HL-60 (cell line): ENCODE data around the gene RPS6KA4.

ENCODE experiments used
- POLR2AphosphoS5 ChIP-seq: IDR thresholded peaks from 2 replicates; pipeline ENCODE4 v1.6.1; 2012; ENCODE audit warnings: low read depth
- REST ChIP-seq: IDR thresholded peaks from 2 replicates; pipeline ENCODE4 v1.6.1; 2012; ENCODE audit warnings: low read depth; ENCODE audit not compliant: insufficient replicate concordance

DNA sequence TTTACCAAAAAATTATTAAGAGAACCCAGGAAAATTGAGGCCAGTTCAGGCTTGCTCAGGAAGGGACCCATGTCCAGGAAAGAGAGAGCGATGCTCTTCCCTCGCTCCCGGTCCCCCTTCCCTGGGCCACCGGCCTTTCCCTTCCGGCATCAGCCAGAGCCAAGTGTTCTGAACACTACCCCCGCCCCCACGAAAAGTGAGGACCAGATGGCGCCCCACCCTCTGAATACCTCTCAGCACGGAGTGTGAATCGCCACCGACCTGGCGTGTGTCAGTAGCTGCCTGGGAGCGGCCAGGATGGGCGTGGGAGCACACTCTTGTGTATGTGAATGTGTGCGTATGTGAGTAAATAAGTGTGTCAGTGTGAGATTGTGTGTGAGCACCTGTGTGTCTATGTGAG is 20.2 kb downstream of the RPS6KA4 start:
- TF ChIP-seq POLR2AphosphoS5 (no peak), REST (no peak)
